NCI-H2196 treated with DMSO at 0.1 percent for 48 hours (cell line): Measurements from ENCODE around the gene GABBR1.

Experiments used
- DNase-seq: peaks from one replicate; lab custom pipeline; 2025; ENCODE audit not compliant: unreplicated experiment; lab: John Stamatoyannopoulos, UW

GABBR1 gene

GRCh38 chr6:29576056-29576455, 56.9 kb downstream of the GABBR1 start:
- no peak for DNase-seq

DNA sequence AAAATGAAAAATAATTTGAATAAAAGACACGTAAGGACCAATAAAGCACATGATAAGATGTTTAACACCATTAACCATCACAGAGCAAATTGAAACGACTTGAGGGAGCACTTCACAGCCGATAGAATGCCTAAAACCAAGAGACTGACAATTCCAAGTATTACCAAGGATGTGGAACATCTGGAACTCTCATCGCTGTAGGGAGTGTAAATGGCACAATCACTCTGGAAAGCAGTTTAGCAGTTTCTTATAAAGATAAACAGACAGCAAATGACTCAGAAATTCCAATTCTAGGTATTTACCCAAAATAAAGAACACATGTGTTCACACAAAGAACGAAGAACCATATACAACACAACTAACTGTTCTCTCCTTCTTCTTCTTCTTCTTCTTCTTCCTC, 65.0 kb downstream of the GABBR1 start:
- DNase-seq = no peak

- no peak for DNase-seq
Measured at GRCh38 chr6:29567541-29567940, 65.4 kb downstream of the GABBR1 start.

- DNase-seq = no peak
Measured at GRCh38 chr6:29566856-29567255, 66.1 kb downstream of the GABBR1 start.

GRCh38 chr6:29564875-29565274, 68.1 kb downstream of the GABBR1 start:
- DNase-seq = no peak

DNA sequence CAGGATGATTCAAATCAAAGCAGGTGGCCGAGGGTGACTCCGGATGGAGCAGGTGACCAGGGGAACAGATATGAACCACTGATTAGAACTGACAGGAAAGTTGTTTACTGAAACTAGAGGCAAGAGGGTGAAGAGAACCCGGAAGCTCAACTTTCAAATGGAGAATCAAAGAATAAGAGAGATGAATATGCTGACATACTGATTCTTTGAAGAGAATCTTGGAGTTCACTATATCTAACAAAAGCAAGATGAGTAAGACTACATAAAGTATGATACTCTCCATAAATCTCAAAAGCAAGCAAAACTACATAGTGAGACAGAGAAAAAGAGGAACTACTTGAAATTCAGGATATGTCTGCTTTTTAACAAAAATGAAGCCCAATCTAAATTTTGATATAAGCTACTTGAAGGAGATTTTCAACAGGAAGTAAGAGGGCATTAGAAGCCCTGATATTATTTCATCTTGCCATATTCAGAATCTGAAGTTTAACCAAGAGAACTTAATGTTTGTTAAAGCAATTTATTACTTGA, 69.5 kb downstream of the GABBR1 start:
- DNase-seq = no peak

GRCh38 chr6:29561606-29562181, 71.3 kb downstream of the GABBR1 start:
- no peak for DNase-seq

- no peak for DNase-seq
Measured at GRCh38 chr6:29561091-29561490, 71.9 kb downstream of the GABBR1 start.

- no peak for DNase-seq
Measured at GRCh38 chr6:29559524-29560287, 73.3 kb downstream of the GABBR1 start, which contains the start of gene UBD. Gene UBD (minus strand): TSS chr6:29559732. CDS start chr6:29559701, 31 bp downstream.

- DNase-seq = no peak
Measured at GRCh38 chr6:29558439-29559079, 74.4 kb downstream of the GABBR1 start.

- DNase-seq = no peak
Measured at GRCh38 chr6:29557320-29557719, 75.7 kb downstream of the GABBR1 start.

- no peak for DNase-seq
Measured at GRCh38 chr6:29554764-29555163, 78.2 kb downstream of the GABBR1 start.

DNA sequence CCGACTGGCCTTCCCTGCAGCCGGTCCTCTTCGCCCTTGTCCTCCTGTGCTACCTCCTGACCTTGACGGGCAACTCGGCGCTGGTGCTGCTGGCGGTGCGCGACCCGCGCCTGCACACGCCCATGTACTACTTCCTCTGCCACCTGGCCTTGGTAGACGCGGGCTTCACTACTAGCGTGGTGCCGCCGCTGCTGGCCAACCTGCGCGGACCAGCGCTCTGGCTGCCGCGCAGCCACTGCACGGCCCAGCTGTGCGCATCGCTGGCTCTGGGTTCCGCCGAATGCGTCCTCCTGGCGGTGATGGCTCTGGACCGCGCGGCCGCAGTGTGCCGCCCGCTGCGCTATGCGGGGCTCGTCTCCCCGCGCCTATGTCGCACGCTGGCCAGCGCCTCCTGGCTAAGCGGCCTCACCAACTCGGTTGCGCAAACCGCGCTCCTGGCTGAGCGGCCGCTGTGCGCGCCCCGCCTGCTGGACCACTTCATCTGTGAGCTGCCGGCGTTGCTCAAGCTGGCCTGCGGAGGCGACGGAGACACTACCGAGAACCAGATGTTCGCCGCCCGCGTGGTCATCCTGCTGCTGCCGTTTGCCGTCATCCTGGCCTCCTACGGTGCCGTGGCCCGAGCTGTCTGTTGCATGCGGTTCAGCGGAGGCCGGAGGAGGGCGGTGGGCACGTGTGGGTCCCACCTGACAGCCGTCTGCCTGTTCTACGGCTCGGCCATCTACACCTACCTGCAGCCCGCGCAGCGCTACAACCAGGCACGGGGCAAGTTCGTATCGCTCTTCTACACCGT, 79.5 kb downstream of the GABBR1 start:
- no peak for DNase-seq

GRCh38 chr6:29552512-29553051, 80.4 kb downstream of the GABBR1 start:
- no peak for DNase-seq

- no peak for DNase-seq
Measured at GRCh38 chr6:29547573-29547972, 85.4 kb downstream of the GABBR1 start.

GRCh38 chr6:29537714-29538403, 95.1 kb downstream of the GABBR1 start:
- no peak for DNase-seq

DNA sequence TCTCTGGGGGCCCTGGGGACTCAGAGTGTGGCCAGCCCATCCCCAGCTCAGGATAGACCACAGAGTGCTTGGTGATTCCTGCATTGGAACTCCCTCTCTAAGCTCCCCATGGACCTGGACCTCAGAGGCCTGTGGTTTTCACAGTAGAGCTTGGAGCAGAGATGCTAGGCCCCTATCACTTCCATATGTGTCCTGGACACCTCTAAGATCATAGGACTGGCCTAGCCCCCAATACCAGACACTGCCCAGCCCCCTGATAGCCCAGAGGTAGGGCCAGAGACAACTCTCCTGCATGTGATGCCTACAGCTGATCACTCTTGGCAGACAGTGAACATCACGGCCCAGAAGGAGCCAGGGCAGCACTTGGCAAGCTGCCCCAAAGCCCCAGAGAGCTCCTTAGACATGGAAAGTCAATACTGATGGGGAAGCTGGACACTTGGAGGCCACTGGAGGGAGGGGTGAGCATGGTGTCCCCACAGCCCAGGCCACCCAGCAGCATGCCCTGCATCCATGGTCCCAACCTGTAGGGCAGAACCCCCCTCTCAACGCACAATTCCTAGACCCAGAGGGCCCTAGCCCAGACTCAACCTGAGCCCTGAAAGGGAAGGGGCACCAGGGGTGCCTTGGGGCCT, 100.5 kb downstream of the GABBR1 start:
- DNase-seq = no peak

DNA sequence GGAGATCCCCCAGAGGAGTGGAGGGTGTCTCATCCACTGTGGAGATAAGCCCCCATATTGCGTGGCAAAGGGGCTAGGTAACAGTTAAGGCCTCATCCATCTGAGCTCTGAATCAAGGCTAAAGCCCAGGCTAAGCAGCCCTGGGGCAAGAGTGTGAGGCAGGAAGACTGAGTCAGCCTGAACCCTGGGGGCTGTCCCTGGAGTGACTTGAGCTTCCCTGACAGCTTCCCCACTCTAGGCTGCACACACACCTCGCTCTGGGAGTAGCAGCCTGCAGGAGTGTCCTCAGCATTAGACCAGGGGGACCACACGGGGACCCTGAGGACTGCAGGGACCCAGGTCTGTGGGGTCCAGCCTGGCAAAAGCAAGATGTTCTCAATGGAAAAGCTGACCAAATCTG, 101.3 kb downstream of the GABBR1 start:
- DNase-seq = no peak

GRCh38 chr6:29530671-29531310, 102.2 kb downstream of the GABBR1 start:
- no peak for DNase-seq
